Heart left ventricle (tissue), 16 donors: ENCODE data around the gene EFHC1. TPM values are rescaled to one million over a fixed set of nuclear protein-coding genes. Genes with fewer than 3 reads are reported as not detected.

ENCODE experiments used
- ATAC-seq, 4 donors: fragments of 200-7000 bp; cut with Tn5 transposase; one replicate each; pipeline ENCODE4 v1.9.1; 2020 to 2022; ENCODE audit warnings: moderate library complexity in 4 of 4, mild to moderate bottlenecking in 3 of 4, moderate number of reproducible peaks in 1 of 4
- DNase-seq, 5 donors: peaks; one replicate each; pipeline ENCODE4 v3.0.0-alpha.2; 2020
- H3K27ac ChIP-seq, 12 donors: fragments of 200-600 bp; sonication (generic) in 4 of 12; one replicate each; pipeline versions ENCODE4 v1.5.0 to v1.8.0; 2016 to 2022; ENCODE audit warnings: mild to moderate bottlenecking in 2 of 12
- H3K27me3 ChIP-seq, 9 donors: fragments of 200-600 bp; sonication (generic) in 2 of 9; one replicate each; pipeline versions ENCODE4 v1.5.1 to v1.8.0; 2016 to 2022; ENCODE audit warnings: mild to moderate bottlenecking in 3 of 9
- H3K36me3 ChIP-seq, 9 donors: fragments of 200-600 bp; sonication (generic) in 2 of 9; one replicate each; pipeline versions ENCODE4 v1.5.0 to v1.8.0; 2018 to 2022; ENCODE audit warnings: mild to moderate bottlenecking in 2 of 9
- H3K4me1 ChIP-seq, 12 donors: fragments of 200-600 bp; sonication (generic) in 4 of 12; one replicate each; pipeline versions ENCODE4 v1.5.0 to v1.8.0; 2016 to 2022; ENCODE audit warnings: mild to moderate bottlenecking in 3 of 12
- H3K4me3 ChIP-seq, 12 donors: fragments of 200-600 bp; sonication (generic) in 4 of 12; one replicate each; pipeline versions ENCODE4 v1.5.0 to v1.8.0; 2017 to 2022; ENCODE audit warnings: mild to moderate bottlenecking in 9 of 12, moderate library complexity in 4 of 12
- H3K9me3 ChIP-seq, 12 donors: fragments of 200-600 bp; sonication (generic) in 4 of 12; one replicate each; pipeline versions ENCODE4 v1.5.0 to v1.8.0; 2016 to 2022; ENCODE audit warnings: mild to moderate bottlenecking in 1 of 12
- POLR2A ChIP-seq, 2 donors: fragments of 450-650 bp; IDR thresholded peaks; one replicate each; pipeline ENCODE4 v1.6.1; 2017; ENCODE audit warnings: antibody characterized with exemption in 2 of 2, mild to moderate bottlenecking in 2 of 2, moderate library complexity in 2 of 2
- WGBS, 4 donors: extraction: QIAGEN DNeasy Blood & Tissue Kit in 2 of 4; methylation state at CpG; one replicate each; pipeline versions ENCODE4 v1.1.5 to v1.1.7; 2013 to 2018; 5-methylcytosine and 5-hydroxymethylcytosine counted together
- intact Hi-C, 10 donors: fragments of 100-400 bp; cut with DNase I; formaldehyde crosslinking; loops; one replicate each; pipeline versions ENCODE4 v1.11.1 to v1.14.2; 2022
- polyA plus RNA-seq, 2 donors: library from polyadenylated mRNA; stranded (reverse); fragments of 200-250 nt; gene quantifications; one replicate each; pipeline ENCODE4 v1.2.3, GENCODE V29; 2013
- total RNA-seq, 9 donors: library from RNA; depleted of rRNA in 2 of 9; stranded (reverse); fragments of >200 nt in 2 of 9; fragmentation: NEBNext Ultra II Directional in 3 of 9; extraction: Animal tissue kit (Norgen Biotek cat#: 25700) in 3 of 9; gene quantifications; one replicate each; pipeline versions ENCODE4 v1.1.0 to v1.2.4, GENCODE V29; 2016 to 2023
- TF ChIP-seq, protein P1 (sequence below), 12 donors: fragments of 200-600 bp; sonication (generic) in 4 of 12; IDR thresholded peaks; one replicate each; pipeline versions ENCODE4 v1.5.0 to v1.8.0; 2018 to 2022; ENCODE audit warnings: antibody characterized with exemption in 12 of 12, mild to moderate bottlenecking in 5 of 12
- donor health status: ischemic (EF 13 %, LVEDD 7.1; RV severe dilation, severe dysfunction).
- donor health status: healthy with polysubstance abuse.
- donor health status: DM: no; HTN: yes; CAD: no.
- donor health status: DM: no; HTN: no; CAD: no.
- donor health status: ischemic (EF 25% LVEDD 6.9; RV normal size, moderate dysfunction).
- donor health status: ischemic (EF 25% LVEDD 5.7; RV mildly dilated, moderate dysfunction).
- donor health status: healthy.
- donor health status: DM: yes; HTN: yes; CAD: no.
- donor health status: ischemic (EF 35%, LVEDD 5.7; RV mildly dilated, moderate dysfunction).
- donor health status: nonischemic (EF 11% LVEDD 7.7; RV severe dilation, severe dysfunction).
- donor health status: DM: yes; HTN: yes; CAD: no.
- donor health status: PGD.
- donor health status: ischemic (EF 29% LVEDD 5.4; RV normal size, mild dysfunction).
- donor health status: nonischemic (EF 23%, LVEDD 6.1; RV moderate dilation, normal function).

EFHC1 gene
- total and polyA plus RNA-seq, 11 donors = 2.6 to 14.4 (median 4.3) TPM

DNA sequence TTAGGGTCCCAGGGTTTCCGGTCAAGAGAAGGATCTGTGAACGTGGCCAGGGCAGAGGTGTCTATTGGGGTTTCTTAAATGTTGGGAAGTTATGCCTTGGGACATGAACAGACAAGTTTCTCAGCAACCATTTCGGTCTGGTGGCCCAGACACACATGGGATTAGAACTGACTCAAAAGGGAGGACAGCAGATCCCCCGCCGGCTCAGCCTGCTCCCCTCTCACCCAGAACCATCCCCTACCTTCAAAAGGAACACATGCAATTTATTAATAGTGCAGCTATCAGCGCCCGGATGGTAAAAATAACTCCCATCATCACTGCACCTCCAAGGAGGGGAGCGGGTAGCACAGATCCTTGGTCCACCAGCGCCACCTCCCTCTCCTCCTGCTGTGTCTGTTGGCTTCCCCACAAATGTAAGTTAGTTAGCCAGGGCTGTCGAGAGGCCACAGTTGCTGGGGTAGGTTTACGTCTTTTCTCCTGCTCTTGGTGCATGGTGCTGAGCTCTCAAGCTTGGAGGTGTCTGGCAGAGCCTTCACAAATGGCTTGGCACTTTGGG, 79.6 kb downstream of the EFHC1 start:
- TF ChIP-seq, protein P1, sequence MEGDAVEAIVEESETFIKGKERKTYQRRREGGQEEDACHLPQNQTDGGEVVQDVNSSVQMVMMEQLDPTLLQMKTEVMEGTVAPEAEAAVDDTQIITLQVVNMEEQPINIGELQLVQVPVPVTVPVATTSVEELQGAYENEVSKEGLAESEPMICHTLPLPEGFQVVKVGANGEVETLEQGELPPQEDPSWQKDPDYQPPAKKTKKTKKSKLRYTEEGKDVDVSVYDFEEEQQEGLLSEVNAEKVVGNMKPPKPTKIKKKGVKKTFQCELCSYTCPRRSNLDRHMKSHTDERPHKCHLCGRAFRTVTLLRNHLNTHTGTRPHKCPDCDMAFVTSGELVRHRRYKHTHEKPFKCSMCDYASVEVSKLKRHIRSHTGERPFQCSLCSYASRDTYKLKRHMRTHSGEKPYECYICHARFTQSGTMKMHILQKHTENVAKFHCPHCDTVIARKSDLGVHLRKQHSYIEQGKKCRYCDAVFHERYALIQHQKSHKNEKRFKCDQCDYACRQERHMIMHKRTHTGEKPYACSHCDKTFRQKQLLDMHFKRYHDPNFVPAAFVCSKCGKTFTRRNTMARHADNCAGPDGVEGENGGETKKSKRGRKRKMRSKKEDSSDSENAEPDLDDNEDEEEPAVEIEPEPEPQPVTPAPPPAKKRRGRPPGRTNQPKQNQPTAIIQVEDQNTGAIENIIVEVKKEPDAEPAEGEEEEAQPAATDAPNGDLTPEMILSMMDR (IDR thresholded peaks at IDR 0.05) = peak in 8 of 12 donors; percentile 13 to 46 (median 34)
- TF ChIP-seq POLR2A (IDR thresholded peaks at IDR 0.05) = no peak
- peak in 4 of 5 donors; percentile 69 to 80 (median 73) for DNase-seq
- peak overlapping the region; percentile 57 to 97 (median 82) for H3K27ac ChIP-seq
- peaks cover 11 to 76% (median 50%) of the 10 kb centered on the region in 12 donors for H3K4me1 ChIP-seq
- 55 to 66% (median 61%) methylated on average over 9 to 11 of the region's 11 CpGs for WGBS, 4 donors
- intact Hi-C loops = loop anchor here (1.0 to 10.0 kb wide), 10 partner anchors 73 to 165 kb away; partner anchors contain the start of genes EFHC1 (in 8 of the 10) and TRAM2 (in 3 of the 10)
- H3K9me3 ChIP-seq = peaks cover 0 to 1% (median 0%) of the 10 kb centered on the region in 12 donors
- H3K36me3 ChIP-seq = peaks cover 0 to 24% (median 14%) of the 10 kb centered on the region in 9 donors
- H3K27me3 ChIP-seq = no peaks in the 10 kb centered on the region
- peak; percentile 65 to 81 (median 70) for ATAC-seq
- no peak overlapping the region for H3K4me3 ChIP-seq

DNA sequence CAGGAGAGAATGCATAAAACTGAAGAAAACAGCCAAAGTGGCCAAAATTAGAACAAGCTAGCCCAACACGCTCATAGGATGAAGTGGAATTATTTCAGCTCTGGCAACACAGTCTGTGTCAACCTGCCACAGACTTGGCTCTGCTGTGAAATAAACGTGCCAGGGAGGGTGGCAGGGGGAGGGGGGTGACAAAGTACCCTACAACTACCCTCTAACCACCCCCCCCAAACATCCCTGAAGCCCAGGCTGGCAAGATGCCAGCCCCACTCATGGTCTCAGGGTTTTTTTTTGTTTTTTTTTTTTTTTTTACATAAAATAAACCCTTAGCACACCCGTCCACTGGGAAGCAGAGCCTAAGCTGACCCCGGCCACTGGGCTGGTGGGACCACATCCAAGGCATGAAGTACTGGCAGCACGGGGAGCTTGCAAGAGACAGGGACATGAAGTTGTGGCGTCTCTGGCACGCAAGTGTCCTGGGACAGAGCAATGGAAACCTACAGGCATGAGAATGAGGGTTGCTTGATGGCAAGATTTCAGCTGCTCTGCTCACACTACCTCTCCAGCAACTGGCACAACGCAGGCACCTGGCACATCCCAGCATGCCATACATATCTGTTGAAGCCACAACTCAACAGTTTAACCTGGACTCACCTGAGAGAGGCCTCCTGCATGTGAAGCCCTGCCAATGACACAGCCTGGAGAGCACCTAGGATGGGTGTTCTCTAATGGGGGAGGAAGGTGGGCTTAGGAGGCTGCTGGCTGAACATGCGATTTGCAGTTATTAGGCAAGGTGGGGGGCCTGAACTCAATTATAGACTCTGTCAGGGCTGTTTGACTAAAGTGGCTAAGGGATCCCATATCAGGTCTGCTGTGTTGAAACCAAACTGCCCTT, 80.3 kb downstream of the EFHC1 start:
- peak in 2 of 5 donors; percentile 72 to 76 for DNase-seq

DNA sequence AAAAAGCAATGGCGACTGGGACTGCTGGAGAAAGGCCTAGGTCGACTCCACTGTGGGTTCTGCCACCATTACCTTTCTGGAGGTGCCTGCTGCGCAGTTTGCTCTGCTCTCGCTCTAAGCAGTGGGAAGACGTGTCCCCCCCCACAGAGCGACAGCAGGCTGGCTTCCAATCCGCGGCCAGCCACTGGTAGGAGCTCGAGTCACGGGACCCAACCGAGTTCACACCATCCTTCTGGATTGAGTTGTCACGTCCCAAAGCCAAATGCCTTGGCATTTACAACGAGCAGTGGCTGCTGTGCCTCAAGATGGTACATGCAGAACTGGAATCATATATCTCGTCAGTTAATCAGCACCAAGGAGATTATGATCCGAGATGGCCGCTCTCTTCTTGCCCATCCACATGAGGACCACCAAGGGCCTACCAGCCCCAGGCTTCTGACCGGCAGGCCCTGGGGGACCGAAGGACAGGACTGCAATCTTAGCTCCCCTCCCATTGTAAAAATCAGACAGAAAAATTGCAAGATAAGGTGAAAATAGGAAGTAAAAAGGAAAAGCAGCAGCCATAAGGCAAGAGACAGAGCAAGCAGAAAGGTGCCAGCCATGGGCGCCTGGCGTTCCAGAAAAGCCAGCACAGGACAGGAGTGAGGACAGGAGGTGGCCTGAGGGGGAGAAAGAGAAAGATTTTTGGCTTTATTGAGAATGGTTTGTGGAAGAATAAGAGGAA, 82.3 kb downstream of the EFHC1 start:
- intact Hi-C loops = loop anchor here in 7 of 10 donors (5.0 kb wide), 6 partner anchors 70 to 160 kb away; partner anchors contain the start of genes TRAM2 (in 3 of the 7) and EFHC1 (in 1 of the 7)
- ATAC-seq (no peak), DNase-seq (no peak)
- TF ChIP-seq POLR2A (IDR thresholded peaks at IDR 0.05) = no peak
- TF ChIP-seq, protein P1 (IDR thresholded peaks at IDR 0.05) = no peak
- Histone ChIP-seq H3K4me1 (peaks cover 11 to 78% (median 57%) of the 10 kb centered on the region in 12 donors), H3K36me3 (peaks cover 0 to 47% (median 39%) of the 10 kb centered on the region in 9 donors), H3K27ac (peak overlapping the region in 6 of 12 donors; percentile 65 to 88 (median 86)), H3K27me3 (no peaks in the 10 kb centered on the region), H3K9me3 (no peaks in the 10 kb centered on the region), H3K4me3 (no peak overlapping the region)
- 81 to 87% (median 85%) methylated on average over 20 of the region's 20 CpGs for WGBS, 4 donors

More for the DNA sequence above, 80.3 kb downstream of the EFHC1 start:
- Histone ChIP-seq H3K4me1 (peaks cover 11 to 80% (median 55%) of the 10 kb centered on the region in 12 donors), H3K9me3 (no peaks in the 10 kb centered on the region), H3K27me3 (no peaks in the 10 kb centered on the region), H3K27ac (peak overlapping the region; percentile 57 to 97 (median 82)), H3K36me3 (peaks cover 0 to 27% (median 20%) of the 10 kb centered on the region in 9 donors), H3K4me3 (no peak overlapping the region)
- peak; percentile 4 to 39 (median 32) for ATAC-seq
- no peak for TF ChIP-seq POLR2A (IDR thresholded peaks at IDR 0.05)
- TF ChIP-seq, protein P1 (IDR thresholded peaks at IDR 0.05) = no peak
- intact Hi-C loops = loop anchor here in 7 of 10 donors (5.0 kb wide), 6 partner anchors 72 to 162 kb away; partner anchors contain the start of genes TRAM2 (in 3 of the 7) and EFHC1 (in 1 of the 7)
- 49 to 64% (median 55%) methylated on average over 9 of the region's 9 CpGs for WGBS, 4 donors
